ENCODE results near the gene NPLOC4. TPM values are rescaled to one million over a fixed set of nuclear protein-coding genes. Genes with fewer than 3 reads are reported as not detected.
A peak's percentile ranks its signal among the peaks of the same experiment; 100 is the strongest.

NPLOC4 gene
- total and polyA plus RNA-seq, 2 of the 13 experiments (the other 11 are each of a cell fraction or from before 2014, with no cell fraction given), result 57.0 to 97.0 TPM

- BruUV-seq (replicated peaks), result TSS peak; percentile 39
- intact Hi-C loops (cut with micrococcal nuclease; ENCODE audit: unreplicated experiment) (loop anchor here (1.0 kb wide), 1 partner anchor 50 kb away; no protein-coding TSS in a partner anchor), in situ Hi-C loops (cut with HindIII; ENCODE audit: extremely low pct_ligation_motif_present, low pct_unique_long_range_greater_than_20kb) (no loop called here)
- H3K27ac ChIP-seq (ENCODE audit: extremely low read length, insufficient read depth, low read length), result no peak overlapping the region
- H4K20me1 ChIP-seq (ENCODE audit: insufficient read depth, low read length), result peaks cover 4% of the 10 kb centered on the region; the same call in 1 of the 2 replicates
- no peaks in the 10 kb centered on the region for H3K9me3 ChIP-seq (ENCODE audit: low read length)
- peak overlapping the region; percentile 98 for H3K4me2 ChIP-seq (ENCODE audit: low read depth, low read length)
- POLR2A ChIA-PET, result interaction anchor here (0.6 to 2.5 kb wide), 5 partner anchors 8 to 156 kb away, joined by 3 to 27 read pairs (median 5); partner anchors contain the start of genes ACTG1 and BAHCC1
- peaks cover 10% of the 10 kb centered on the region for H3K79me2 ChIP-seq (ENCODE audit: insufficient read depth, low read length)
- peak overlapping the region; percentile 79 for H3K9ac ChIP-seq (ENCODE audit: insufficient read depth, low read depth, low read length)
- CTCF ChIA-PET (ENCODE audit: low intra/inter-chr PET ratio, low total read pairs), result no interaction called here
- FAIRE-seq (no peak), ATAC-seq (no peak), DNase-seq (ENCODE audit: low spot score) (no peak)
- H3K4me1 ChIP-seq (ENCODE audit: insufficient read depth, low read length), result peaks cover 36% of the 10 kb centered on the region
- no peak overlapping the region for H2AFZ ChIP-seq (ENCODE audit: low read length)
- no peaks in the 10 kb centered on the region; a peak in 1 of 5 replicates for H3K27me3 ChIP-seq (ENCODE audit: control insufficient read depth in 1 of 2, insufficient read depth in 2 of 2, low read length in 2 of 2)
- WGBS (ENCODE audit: low lambda C conversion rate), result 85% methylated on average over 23 of the region's 27 CpGs
- H3K36me3 ChIP-seq (replicated peaks in 1 of 2; ENCODE audit: control insufficient read depth in 1 of 2, insufficient read depth in 2 of 2, low read length in 2 of 2), result peaks cover 19 to 36% of the 10 kb centered on the region in 2 experiments
- peak overlapping the region; percentile 95 to 97 (median 96) for H3K4me3 ChIP-seq (replicated peaks in 1 of 3; ENCODE audit: insufficient read depth in 1 of 3, low read depth in 2 of 3, low read length in 3 of 3)
- TF ChIP-seq RARG (CRISPR knock-in tag; IDR thresholded peaks at IDR 0.05; ENCODE audit: low read depth), result no peak
- no peak for TF ChIP-seq ZNF776 (CRISPR knock-in tag; IDR thresholded peaks at IDR 0.05)
- TF ChIP-seq TFDP1 (CRISPR knock-in tag; IDR thresholded peaks at IDR 0.05; ENCODE audit: borderline replicate concordance), result no peak
- 0 out of 2 replicates have a peak, but pooled peaks have one; percentile 33 for TF ChIP-seq PAX8 (CRISPR knock-in tag; IDR thresholded peaks at IDR 0.05; ENCODE audit: borderline replicate concordance)
- no peak for TF ChIP-seq ZNF446 (CRISPR knock-in tag; IDR thresholded peaks at IDR 0.05)
- no peak for TF ChIP-seq ZNF263 (CRISPR knock-in tag; IDR thresholded peaks at IDR 0.05)
- no peak for TF ChIP-seq ZBTB34 (CRISPR knock-in tag; IDR thresholded peaks at IDR 0.05)
- no peak for TF ChIP-seq FUBP1 (CRISPR knock-in tag; IDR thresholded peaks at IDR 0.05; ENCODE audit: borderline replicate concordance)
- no peak for TF ChIP-seq ZNF597 (CRISPR knock-in tag; IDR thresholded peaks at IDR 0.05)
- TF ChIP-seq NKX3-1 (CRISPR knock-in tag; IDR thresholded peaks at IDR 0.05), result no peak
- TF ChIP-seq HMGXB4 (CRISPR knock-in tag; IDR thresholded peaks at IDR 0.05; ENCODE audit: borderline replicate concordance in 1 of 2, low read depth in 1 of 2), result no peak
- TF ChIP-seq NR3C1 (CRISPR knock-in tag; IDR thresholded peaks at IDR 0.05), result no peak
- no peak for TF ChIP-seq PAWR (CRISPR knock-in tag; IDR thresholded peaks at IDR 0.05; ENCODE audit: borderline replicate concordance)
- TF ChIP-seq ZNF343 (CRISPR knock-in tag; IDR thresholded peaks at IDR 0.05), result 0 out of 2 replicates have a peak, but pooled peaks have one; percentile 22
- no peak for TF ChIP-seq MTF2 (CRISPR knock-in tag; IDR thresholded peaks at IDR 0.05; ENCODE audit: borderline replicate concordance)
- 0 out of 2 replicates have a peak, but pooled peaks have one; percentile 18 for TF ChIP-seq ZNF556 (CRISPR knock-in tag; IDR thresholded peaks at IDR 0.05; ENCODE audit: borderline replicate concordance)
These were observed 86.0 kb downstream of the NPLOC4 start for GRCh38 chr17:81550830-81551457.

Data from HepG2 (cell line).